ENCODE data around the gene FPR2. TPM values are rescaled to one million over a fixed set of nuclear protein-coding genes. Genes with fewer than 3 reads are reported as not detected.
A peak's percentile ranks its signal among the peaks of the same experiment; 100 is the strongest.

Gene FPR2
- total and polyA plus RNA-seq, 9 of the 15 experiments (the other 6 are each of a cell fraction or from before 2014, with no cell fraction given) = 0.03 to 0.15 (median 0.07) TPM; not detected in 6

DNA sequence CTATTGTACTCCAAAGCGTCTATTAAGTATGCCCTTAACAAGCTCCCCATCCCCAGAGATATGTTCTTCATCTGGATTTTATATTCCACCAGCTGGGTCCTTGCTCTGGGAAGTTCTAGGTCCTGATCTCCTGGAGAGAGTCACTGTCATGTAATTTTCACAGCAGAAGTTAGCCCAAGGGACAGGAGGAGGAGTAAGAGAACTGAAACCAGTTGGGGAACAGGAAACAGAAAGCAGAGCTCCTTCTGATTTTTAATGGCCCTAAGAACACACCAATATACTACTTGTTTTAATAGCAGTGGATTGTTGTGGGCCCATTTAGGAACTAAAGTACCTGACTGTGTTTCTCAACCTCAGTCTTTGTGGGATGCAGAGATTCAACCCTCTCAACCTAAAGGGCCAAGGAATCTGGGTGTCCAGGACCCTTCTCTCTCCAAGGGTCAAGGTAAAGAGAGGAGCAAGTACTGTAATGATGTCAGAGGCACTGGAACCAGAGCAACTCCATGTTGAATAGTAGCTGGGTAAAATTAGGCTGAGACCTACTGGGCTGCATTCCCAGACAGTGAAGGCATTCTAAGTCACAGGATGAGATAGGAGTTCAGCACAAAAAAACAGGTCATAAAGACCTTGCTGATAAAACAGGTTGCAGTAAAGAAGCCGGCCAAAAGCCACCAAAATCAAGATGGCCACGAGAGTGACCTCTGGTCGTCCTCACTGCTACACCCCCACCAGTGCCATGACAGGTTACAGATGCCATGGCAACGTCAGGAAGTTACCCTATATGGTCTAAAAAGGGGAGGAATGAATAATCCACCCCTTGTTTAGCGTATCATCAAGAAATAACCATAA lies 25.9 kb downstream of the FPR2 start (continued):
- TF ChIP-seq ZNF140 (CRISPR knock-in tag; IDR thresholded peaks at IDR 0.05) (peak; percentile 88; the same call in 1 of the 2 replicates), PPARD (CRISPR knock-in tag; IDR thresholded peaks at IDR 0.05) (peak; percentile 73), E2F3 (CRISPR knock-in tag; IDR thresholded peaks at IDR 0.05) (peak; percentile 97), BCL6 (CRISPR knock-in tag; IDR thresholded peaks at IDR 0.05) (peak; percentile 91), SMAD1 (IDR thresholded peaks at IDR 0.05; ENCODE audit: low read depth, low read length, partially characterized antibody) (no peak), ZNF124 (CRISPR knock-in tag; IDR thresholded peaks at IDR 0.05) (no peak), NCOA6 (IDR thresholded peaks at IDR 0.05) (no peak), ASH1L (IDR thresholded peaks at IDR 0.05; ENCODE audit: borderline replicate concordance, low read depth, partially characterized antibody) (no peak), TAF7 (tag; IDR thresholded peaks at IDR 0.05) (peak; percentile 96), ZNF696 (CRISPR knock-in tag; conservative IDR thresholded peaks at IDR 0.05) (peak; percentile 60), ZSCAN32 (CRISPR knock-in tag; IDR thresholded peaks at IDR 0.05) (peak; percentile 74), HDAC3 (IDR thresholded peaks at IDR 0.05; ENCODE audit: borderline replicate concordance, partially characterized antibody) (no peak), RBM15 (IDR thresholded peaks at IDR 0.05; ENCODE audit: insufficient read depth, low read length) (no peak), KDM5B (IDR thresholded peaks at IDR 0.05; ENCODE audit: insufficient replicate concordance, low read depth, low read length) (no peak)
- TF ChIP-seq, protein P1, sequence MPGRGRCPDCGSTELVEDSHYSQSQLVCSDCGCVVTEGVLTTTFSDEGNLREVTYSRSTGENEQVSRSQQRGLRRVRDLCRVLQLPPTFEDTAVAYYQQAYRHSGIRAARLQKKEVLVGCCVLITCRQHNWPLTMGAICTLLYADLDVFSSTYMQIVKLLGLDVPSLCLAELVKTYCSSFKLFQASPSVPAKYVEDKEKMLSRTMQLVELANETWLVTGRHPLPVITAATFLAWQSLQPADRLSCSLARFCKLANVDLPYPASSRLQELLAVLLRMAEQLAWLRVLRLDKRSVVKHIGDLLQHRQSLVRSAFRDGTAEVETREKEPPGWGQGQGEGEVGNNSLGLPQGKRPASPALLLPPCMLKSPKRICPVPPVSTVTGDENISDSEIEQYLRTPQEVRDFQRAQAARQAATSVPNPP (IDR thresholded peaks at IDR 0.05; ENCODE audit: borderline replicate concordance, insufficient read depth, insufficient read length) = no peak
- TF ChIP-seq, protein P2, sequence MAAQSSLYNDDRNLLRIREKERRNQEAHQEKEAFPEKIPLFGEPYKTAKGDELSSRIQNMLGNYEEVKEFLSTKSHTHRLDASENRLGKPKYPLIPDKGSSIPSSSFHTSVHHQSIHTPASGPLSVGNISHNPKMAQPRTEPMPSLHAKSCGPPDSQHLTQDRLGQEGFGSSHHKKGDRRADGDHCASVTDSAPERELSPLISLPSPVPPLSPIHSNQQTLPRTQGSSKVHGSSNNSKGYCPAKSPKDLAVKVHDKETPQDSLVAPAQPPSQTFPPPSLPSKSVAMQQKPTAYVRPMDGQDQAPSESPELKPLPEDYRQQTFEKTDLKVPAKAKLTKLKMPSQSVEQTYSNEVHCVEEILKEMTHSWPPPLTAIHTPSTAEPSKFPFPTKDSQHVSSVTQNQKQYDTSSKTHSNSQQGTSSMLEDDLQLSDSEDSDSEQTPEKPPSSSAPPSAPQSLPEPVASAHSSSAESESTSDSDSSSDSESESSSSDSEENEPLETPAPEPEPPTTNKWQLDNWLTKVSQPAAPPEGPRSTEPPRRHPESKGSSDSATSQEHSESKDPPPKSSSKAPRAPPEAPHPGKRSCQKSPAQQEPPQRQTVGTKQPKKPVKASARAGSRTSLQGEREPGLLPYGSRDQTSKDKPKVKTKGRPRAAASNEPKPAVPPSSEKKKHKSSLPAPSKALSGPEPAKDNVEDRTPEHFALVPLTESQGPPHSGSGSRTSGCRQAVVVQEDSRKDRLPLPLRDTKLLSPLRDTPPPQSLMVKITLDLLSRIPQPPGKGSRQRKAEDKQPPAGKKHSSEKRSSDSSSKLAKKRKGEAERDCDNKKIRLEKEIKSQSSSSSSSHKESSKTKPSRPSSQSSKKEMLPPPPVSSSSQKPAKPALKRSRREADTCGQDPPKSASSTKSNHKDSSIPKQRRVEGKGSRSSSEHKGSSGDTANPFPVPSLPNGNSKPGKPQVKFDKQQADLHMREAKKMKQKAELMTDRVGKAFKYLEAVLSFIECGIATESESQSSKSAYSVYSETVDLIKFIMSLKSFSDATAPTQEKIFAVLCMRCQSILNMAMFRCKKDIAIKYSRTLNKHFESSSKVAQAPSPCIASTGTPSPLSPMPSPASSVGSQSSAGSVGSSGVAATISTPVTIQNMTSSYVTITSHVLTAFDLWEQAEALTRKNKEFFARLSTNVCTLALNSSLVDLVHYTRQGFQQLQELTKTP (IDR thresholded peaks at IDR 0.05; ENCODE audit: low read depth in 1 of 2, partially characterized antibody in 2 of 2) = no peak
- TF ChIP-seq, protein P3, sequence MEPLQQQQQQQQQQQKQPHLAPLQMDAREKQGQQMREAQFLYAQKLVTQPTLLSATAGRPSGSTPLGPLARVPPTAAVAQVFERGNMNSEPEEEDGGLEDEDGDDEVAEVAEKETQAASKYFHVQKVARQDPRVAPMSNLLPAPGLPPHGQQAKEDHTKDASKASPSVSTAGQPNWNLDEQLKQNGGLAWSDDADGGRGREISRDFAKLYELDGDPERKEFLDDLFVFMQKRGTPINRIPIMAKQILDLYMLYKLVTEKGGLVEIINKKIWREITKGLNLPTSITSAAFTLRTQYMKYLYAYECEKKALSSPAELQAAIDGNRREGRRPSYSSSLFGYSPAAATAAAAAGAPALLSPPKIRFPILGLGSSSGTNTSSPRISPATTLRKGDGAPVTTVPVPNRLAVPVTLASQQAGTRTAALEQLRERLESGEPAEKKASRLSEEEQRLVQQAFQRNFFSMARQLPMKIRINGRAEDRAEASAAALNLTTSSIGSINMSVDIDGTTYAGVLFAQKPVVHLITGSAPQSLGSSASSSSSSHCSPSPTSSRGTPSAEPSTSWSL (CRISPR knock-in tag; IDR thresholded peaks at IDR 0.05; ENCODE audit: borderline replicate concordance) = peak; percentile 96
- TF ChIP-seq, protein P4, sequence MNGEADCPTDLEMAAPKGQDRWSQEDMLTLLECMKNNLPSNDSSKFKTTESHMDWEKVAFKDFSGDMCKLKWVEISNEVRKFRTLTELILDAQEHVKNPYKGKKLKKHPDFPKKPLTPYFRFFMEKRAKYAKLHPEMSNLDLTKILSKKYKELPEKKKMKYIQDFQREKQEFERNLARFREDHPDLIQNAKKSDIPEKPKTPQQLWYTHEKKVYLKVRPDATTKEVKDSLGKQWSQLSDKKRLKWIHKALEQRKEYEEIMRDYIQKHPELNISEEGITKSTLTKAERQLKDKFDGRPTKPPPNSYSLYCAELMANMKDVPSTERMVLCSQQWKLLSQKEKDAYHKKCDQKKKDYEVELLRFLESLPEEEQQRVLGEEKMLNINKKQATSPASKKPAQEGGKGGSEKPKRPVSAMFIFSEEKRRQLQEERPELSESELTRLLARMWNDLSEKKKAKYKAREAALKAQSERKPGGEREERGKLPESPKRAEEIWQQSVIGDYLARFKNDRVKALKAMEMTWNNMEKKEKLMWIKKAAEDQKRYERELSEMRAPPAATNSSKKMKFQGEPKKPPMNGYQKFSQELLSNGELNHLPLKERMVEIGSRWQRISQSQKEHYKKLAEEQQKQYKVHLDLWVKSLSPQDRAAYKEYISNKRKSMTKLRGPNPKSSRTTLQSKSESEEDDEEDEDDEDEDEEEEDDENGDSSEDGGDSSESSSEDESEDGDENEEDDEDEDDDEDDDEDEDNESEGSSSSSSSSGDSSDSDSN (IDR thresholded peaks at IDR 0.05; ENCODE audit: borderline replicate concordance in 1 of 2, low read depth in 2 of 2, low read length in 2 of 2) = no peak

Data from K562 (cell line).